GM12891 (cell line): ENCODE measurements around the gene GNB1L.

Experiments used
- POLR2A ChIP-seq: IDR thresholded peaks from 2 replicates; pipeline ENCODE4 v1.6.1; 2011; ENCODE audit warnings: low read depth, low read length, control low read depth
- POLR2AphosphoS5 ChIP-seq: IDR thresholded peaks from 2 replicates; pipeline ENCODE4 v1.6.1; 2011; ENCODE audit warnings: low read depth, low read length, control low read depth
- POU2F2 ChIP-seq: IDR thresholded peaks from 2 replicates; pipeline ENCODE4 v1.6.1; 2011; ENCODE audit warnings: low read depth, mild to moderate bottlenecking, control low read depth, low read length, moderate library complexity
- SPI1 ChIP-seq: IDR thresholded peaks from 2 replicates; pipeline ENCODE4 v1.6.1; 2011; ENCODE audit warnings: low read depth, low read length, control low read depth
- TAF1 ChIP-seq: IDR thresholded peaks from 2 replicates; pipeline ENCODE4 v1.6.1; 2011; ENCODE audit warnings: low read depth, low read length, control low read depth

- TF ChIP-seq POLR2A (no peak), TAF1 (no peak), POLR2AphosphoS5 (no peak), SPI1 (no peak), POU2F2 (no peak)
Observed at GRCh38 chr22:19801340-19802000, 53.2 kb downstream of the GNB1L start.
